ENCODE data around the gene TRAP1. TPM values are rescaled to one million over a fixed set of nuclear protein-coding genes. Genes with fewer than 3 reads are reported as not detected.

Gene TRAP1
- total RNA-seq, 3 donors from 2014 or later = 56.9 to 94.5 (median 69.1) TPM

GRCh38 chr16:3698941-3699340, 18.4 kb downstream of the TRAP1 start:
- ATAC-seq (no peak), DNase-seq (no peak)
- Histone ChIP-seq H3K36me3 (ENCODE audit: low read depth) (no peaks in the 10 kb centered on the region), H3K4me3 (no peak overlapping the region), H3K9me3 (no peaks in the 10 kb centered on the region), H3K4me1 (ENCODE audit: low read depth) (no peaks in the 10 kb centered on the region)
- no peak for TF ChIP-seq CTCF (IDR thresholded peaks at IDR 0.05)
- intact Hi-C loops (cut with DNase I, micrococcal nuclease) = loop anchor here in 1 of 2 donors (10.0 kb wide), 1 partner anchor 176 kb away; no protein-coding TSS in a partner anchor

- Histone ChIP-seq H3K36me3 (ENCODE audit: low read depth) (no peaks in the 10 kb centered on the region), H3K4me3 (no peak overlapping the region), H3K4me1 (ENCODE audit: low read depth) (no peaks in the 10 kb centered on the region), H3K9me3 (no peaks in the 10 kb centered on the region)
- no peak for TF ChIP-seq CTCF (IDR thresholded peaks at IDR 0.05)
- DNase-seq = no peak
- ATAC-seq = peak; percentile 21
- intact Hi-C loops (cut with DNase I, micrococcal nuclease) = loop anchor here in 1 of 2 donors (10.0 kb wide), 1 partner anchor 178 kb away; no protein-coding TSS in a partner anchor
These were observed 20.7 kb downstream of the TRAP1 start for GRCh38 chr16:3696425-3697218.

- Histone ChIP-seq H3K36me3 (ENCODE audit: low read depth) (no peaks in the 10 kb centered on the region), H3K4me1 (ENCODE audit: low read depth) (peaks cover under 1% of the 10 kb centered on the region), H3K9me3 (no peaks in the 10 kb centered on the region), H3K4me3 (no peak overlapping the region)
- intact Hi-C loops (cut with DNase I, micrococcal nuclease) = loop anchor here in 1 of 2 donors (10.0 kb wide), 1 partner anchor 179 kb away; no protein-coding TSS in a partner anchor
- DNase-seq = no peak
- TF ChIP-seq CTCF (IDR thresholded peaks at IDR 0.05) = no peak
- ATAC-seq = peak; percentile 31
These were observed 21.5 kb downstream of the TRAP1 start for GRCh38 chr16:3695610-3696369.

GRCh38 chr16:3694051-3694450, 23.3 kb downstream of the TRAP1 start:
- TF ChIP-seq CTCF (IDR thresholded peaks at IDR 0.05) = no peak
- Histone ChIP-seq H3K4me3 (no peak overlapping the region), H3K9me3 (no peaks in the 10 kb centered on the region), H3K4me1 (ENCODE audit: low read depth) (peaks cover 6% of the 10 kb centered on the region), H3K36me3 (ENCODE audit: low read depth) (no peaks in the 10 kb centered on the region)
- intact Hi-C loops (cut with DNase I, micrococcal nuclease) = loop anchor here in 1 of 2 donors (10.0 kb wide), 1 partner anchor 181 kb away; no protein-coding TSS in a partner anchor
- ATAC-seq = no peak
- DNase-seq = no peak

GRCh38 chr16:3691761-3692160, 25.6 kb downstream of the TRAP1 start:
- TF ChIP-seq CTCF (IDR thresholded peaks at IDR 0.05) = no peak
- H3K4me1 ChIP-seq (ENCODE audit: low read depth) = peaks cover 6% of the 10 kb centered on the region
- intact Hi-C loops (cut with DNase I, micrococcal nuclease) = loop anchor here in 1 of 2 donors (10.0 kb wide), 1 partner anchor 183 kb away; no protein-coding TSS in a partner anchor
- ATAC-seq (no peak), DNase-seq (no peak)
- no peak overlapping the region for H3K4me3 ChIP-seq
- H3K9me3 ChIP-seq = no peaks in the 10 kb centered on the region
- no peaks in the 10 kb centered on the region for H3K36me3 ChIP-seq (ENCODE audit: low read depth)
